PFSK-1 (cell line): ENCODE data around the gene NOG.

Source experiments
- FOXP2 ChIP-seq: optimal IDR thresholded peaks from 2 replicates; pipeline ENCODE3; 2011; ENCODE audit warnings: borderline replicate concordance, control low read depth, inconsistent platforms; ENCODE audit not compliant: insufficient read depth; ENCODE audit errors: extremely low read length, extremely low read depth
- POLR2AphosphoS5 ChIP-seq: IDR thresholded peaks from 2 replicates; pipeline ENCODE4 v1.6.1; 2012; ENCODE audit warnings: low read depth, mild to moderate bottlenecking, control low read depth, low read length, moderate library complexity
- SIN3A ChIP-seq: IDR thresholded peaks from 2 replicates; pipeline ENCODE4 v1.6.1; 2012; ENCODE audit warnings: mild to moderate bottlenecking, low read length, moderate library complexity, borderline replicate concordance; ENCODE audit not compliant: insufficient read depth
- TAF1 ChIP-seq: IDR thresholded peaks from 2 replicates; pipeline ENCODE4 v1.6.1; 2012; ENCODE audit warnings: low read length, control low read depth, borderline replicate concordance; ENCODE audit not compliant: insufficient read depth
- TF ChIP-seq, protein P1 (sequence below), 2 experiments: IDR thresholded peaks; 2 replicates each; pipeline versions ENCODE4 v1.6.1 to v1.8.0; 2011 to 2012; ENCODE audit warnings: low read depth in 2 of 2, low read length in 2 of 2, control low read depth in 1 of 2, inconsistent platforms in 1 of 2, mild to moderate bottlenecking in 1 of 2, moderate library complexity in 1 of 2; ENCODE audit not compliant: insufficient read depth in 1 of 2

NOG gene

DNA sequence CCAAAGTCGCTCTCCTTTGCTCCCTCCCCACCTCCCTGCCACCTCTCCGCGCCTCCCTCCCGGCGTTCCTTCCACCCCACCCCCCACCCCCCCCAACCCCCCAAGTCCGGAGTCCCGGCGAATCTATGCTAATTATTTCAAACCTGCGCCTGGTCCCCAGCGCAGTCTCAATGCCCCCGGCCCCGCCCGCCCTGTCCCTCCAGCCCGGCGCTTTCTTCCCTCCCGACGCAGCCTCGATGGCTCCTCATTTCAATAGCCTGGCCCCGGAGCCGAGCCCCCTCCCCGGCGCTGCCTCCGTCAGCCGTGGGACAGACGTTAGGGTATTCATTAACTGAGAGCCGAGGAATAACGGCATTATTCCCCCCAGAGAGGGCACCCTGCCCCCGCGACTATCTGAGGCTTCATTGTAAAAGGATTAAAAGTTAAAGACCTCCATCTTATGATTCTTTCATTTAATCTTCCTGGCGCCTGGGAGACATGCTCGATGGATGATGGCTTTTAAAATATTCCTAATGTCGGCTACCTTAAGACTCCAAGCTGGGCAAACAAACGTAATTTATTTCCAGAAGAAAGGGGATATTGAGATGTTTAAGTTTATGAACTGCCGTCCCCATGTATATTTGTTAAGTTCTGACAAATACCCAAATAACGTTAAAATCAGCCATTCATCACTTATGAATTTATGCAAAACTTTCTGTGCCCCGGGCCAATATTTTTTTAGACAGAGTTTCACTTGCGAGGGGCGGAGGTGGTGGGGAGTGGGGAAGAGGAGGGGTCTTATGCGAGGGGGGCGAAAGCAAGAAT, 3.4 kb downstream of the NOG start:
- TF ChIP-seq SIN3A (no peak), POLR2AphosphoS5 (no peak)

DNA sequence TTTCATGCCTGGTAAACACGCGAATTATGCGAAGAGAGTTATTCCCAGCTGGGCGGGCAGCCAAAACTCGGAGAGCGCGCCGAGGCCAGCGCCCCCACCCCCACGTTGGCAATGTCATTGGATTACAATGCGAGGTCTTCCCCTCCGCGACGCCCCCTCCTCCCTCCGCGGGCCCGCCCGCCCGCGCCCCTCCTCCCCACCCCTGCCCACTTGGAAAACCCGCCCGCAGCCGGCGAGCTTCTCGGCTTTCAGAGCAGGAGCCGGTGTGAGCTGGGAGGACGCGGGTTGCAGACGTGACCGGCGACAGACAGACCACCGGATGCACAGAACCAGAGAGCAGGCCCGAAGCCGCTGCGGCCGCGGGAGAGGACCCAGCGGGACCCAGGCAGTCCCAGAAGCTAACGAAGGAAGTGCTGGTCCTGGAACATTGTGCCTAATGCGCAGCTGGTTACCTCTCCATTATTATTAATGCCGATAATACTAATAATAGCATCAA, 4.0 kb downstream of the NOG start:
- TF ChIP-seq, protein P1, sequence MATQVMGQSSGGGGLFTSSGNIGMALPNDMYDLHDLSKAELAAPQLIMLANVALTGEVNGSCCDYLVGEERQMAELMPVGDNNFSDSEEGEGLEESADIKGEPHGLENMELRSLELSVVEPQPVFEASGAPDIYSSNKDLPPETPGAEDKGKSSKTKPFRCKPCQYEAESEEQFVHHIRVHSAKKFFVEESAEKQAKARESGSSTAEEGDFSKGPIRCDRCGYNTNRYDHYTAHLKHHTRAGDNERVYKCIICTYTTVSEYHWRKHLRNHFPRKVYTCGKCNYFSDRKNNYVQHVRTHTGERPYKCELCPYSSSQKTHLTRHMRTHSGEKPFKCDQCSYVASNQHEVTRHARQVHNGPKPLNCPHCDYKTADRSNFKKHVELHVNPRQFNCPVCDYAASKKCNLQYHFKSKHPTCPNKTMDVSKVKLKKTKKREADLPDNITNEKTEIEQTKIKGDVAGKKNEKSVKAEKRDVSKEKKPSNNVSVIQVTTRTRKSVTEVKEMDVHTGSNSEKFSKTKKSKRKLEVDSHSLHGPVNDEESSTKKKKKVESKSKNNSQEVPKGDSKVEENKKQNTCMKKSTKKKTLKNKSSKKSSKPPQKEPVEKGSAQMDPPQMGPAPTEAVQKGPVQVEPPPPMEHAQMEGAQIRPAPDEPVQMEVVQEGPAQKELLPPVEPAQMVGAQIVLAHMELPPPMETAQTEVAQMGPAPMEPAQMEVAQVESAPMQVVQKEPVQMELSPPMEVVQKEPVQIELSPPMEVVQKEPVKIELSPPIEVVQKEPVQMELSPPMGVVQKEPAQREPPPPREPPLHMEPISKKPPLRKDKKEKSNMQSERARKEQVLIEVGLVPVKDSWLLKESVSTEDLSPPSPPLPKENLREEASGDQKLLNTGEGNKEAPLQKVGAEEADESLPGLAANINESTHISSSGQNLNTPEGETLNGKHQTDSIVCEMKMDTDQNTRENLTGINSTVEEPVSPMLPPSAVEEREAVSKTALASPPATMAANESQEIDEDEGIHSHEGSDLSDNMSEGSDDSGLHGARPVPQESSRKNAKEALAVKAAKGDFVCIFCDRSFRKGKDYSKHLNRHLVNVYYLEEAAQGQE (IDR thresholded peaks at IDR 0.05; ENCODE audit: insufficient read depth in 1 of 2, low read depth in 2 of 2, low read length in 2 of 2) = no peak
- TF ChIP-seq FOXP2 = no peak
- no peak for TF ChIP-seq SIN3A
- TF ChIP-seq POLR2AphosphoS5 = no peak
- no peak for TF ChIP-seq TAF1

- no peak for TF ChIP-seq TAF1
- TF ChIP-seq SIN3A = no peak
- TF ChIP-seq, protein P1 (IDR thresholded peaks at IDR 0.05; ENCODE audit: insufficient read depth in 1 of 2, low read depth in 2 of 2, low read length in 2 of 2) = no peak
- TF ChIP-seq POLR2AphosphoS5 = no peak
- TF ChIP-seq FOXP2 = no peak
Measured at GRCh38 chr17:56598466-56598865, 5.0 kb downstream of the NOG start.

DNA sequence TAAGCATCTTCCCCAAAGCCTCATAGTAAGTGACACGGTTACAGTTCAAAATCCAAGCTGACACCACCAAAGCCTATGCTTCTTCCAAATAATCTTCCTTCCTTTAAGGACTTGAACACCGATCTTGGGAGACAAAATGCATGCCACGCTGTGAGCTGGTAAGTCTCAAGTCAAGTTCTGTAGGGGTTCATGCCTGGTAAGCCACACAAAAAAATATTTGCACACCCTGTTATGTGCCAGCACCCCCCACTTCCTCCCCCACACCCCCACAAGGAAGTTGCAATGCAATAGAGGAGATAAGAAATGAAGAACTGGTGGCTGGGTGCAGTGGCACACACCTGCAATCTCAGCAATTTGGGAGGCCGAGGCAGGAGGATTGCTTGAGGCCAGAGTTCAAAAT, 5.6 kb downstream of the NOG start:
- TF ChIP-seq, protein P1 (IDR thresholded peaks at IDR 0.05; ENCODE audit: insufficient read depth in 1 of 2, low read depth in 2 of 2, low read length in 2 of 2) = no peak
- TF ChIP-seq TAF1 (no peak), SIN3A (no peak)

DNA sequence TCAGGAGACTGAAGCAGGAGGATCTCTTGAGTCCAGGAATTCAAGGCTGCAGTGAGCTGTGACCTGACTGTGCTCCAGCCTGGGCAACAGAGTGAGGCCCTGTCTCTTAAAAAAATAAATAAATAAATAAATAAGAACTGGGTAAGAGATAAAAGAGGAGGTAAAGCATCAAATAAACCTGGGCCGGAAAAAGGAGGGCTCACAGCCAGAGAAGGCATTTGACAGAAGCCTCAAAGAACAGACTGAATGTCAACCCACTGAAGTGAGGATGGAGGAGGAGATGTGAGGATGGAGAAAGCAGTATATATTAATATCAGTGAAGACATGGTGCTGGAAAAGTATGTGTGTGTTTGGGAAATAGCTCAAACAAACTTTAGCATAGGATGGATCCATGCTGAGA, 6.1 kb downstream of the NOG start:
- TF ChIP-seq TAF1 = no peak
- no peak for TF ChIP-seq FOXP2

DNA sequence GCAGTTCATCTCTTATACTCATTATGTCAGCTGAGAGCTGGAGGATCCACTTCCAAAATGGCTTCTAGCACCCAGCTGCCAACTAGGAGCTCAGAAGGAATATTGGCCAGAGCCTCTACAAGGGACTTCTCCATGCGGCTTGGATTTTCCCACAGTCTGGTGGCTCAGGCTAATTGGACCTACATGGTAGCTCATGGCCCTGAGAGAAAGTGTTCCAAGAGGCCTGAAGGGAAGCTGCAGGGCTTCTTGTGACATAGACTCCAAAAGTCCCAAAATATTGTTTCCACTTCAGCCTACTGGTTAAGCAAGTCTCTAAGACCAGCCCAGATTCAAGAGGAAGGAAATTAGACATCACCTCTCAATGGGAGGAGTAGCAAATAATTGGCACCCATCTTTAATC, 6.8 kb downstream of the NOG start:
- TF ChIP-seq POLR2AphosphoS5 (no peak), FOXP2 (no peak)
- TF ChIP-seq, protein P1 (IDR thresholded peaks at IDR 0.05; ENCODE audit: insufficient read depth in 1 of 2, low read depth in 2 of 2, low read length in 2 of 2) = no peak
